Thyroid gland (tissue), 4 donors: ENCODE data around the gene RFX7.

ENCODE experiments used
- POLR2A ChIP-seq, 2 donors: fragments of 450-650 bp; IDR thresholded peaks; one replicate each; pipeline ENCODE4 v1.6.1; 2017; ENCODE audit warnings: antibody characterized with exemption in 2 of 2, mild to moderate bottlenecking in 2 of 2, moderate library complexity in 1 of 2
- TF ChIP-seq, protein P1 (sequence below), 6 experiments: fragments of 200-600 bp in 3 of 6; fragments of 450-650 bp in 3 of 6; sonication (generic) in 3 of 6; IDR thresholded peaks; one replicate each; pipeline ENCODE4 v1.5.1; 2016 to 2019; ENCODE audit warnings: antibody characterized with exemption in 6 of 6, mild to moderate bottlenecking in 2 of 6, inconsistent platforms in 1 of 6, moderate library complexity in 1 of 6

DNA sequence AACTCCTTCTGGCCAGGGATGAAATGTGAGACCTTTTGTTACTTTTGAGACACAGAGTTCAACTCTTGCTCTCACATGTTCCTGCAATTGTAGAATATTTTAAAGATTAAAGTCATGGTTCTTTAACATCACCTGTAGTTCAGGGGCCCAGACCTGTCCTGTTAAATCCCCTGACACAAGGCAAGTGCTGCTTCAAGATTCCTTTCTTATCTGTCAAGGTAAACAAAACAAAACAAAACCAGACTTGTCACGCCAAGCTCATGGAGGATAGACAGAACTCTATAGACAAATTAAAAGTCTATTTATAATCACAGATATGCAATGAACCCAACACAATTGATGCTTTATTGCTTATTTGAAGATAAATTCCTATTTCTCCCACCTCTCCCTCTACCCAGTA is 201.6 kb downstream of the RFX7 start:
- TF ChIP-seq, protein P1, sequence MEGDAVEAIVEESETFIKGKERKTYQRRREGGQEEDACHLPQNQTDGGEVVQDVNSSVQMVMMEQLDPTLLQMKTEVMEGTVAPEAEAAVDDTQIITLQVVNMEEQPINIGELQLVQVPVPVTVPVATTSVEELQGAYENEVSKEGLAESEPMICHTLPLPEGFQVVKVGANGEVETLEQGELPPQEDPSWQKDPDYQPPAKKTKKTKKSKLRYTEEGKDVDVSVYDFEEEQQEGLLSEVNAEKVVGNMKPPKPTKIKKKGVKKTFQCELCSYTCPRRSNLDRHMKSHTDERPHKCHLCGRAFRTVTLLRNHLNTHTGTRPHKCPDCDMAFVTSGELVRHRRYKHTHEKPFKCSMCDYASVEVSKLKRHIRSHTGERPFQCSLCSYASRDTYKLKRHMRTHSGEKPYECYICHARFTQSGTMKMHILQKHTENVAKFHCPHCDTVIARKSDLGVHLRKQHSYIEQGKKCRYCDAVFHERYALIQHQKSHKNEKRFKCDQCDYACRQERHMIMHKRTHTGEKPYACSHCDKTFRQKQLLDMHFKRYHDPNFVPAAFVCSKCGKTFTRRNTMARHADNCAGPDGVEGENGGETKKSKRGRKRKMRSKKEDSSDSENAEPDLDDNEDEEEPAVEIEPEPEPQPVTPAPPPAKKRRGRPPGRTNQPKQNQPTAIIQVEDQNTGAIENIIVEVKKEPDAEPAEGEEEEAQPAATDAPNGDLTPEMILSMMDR (IDR thresholded peaks at IDR 0.05), result no peak
- TF ChIP-seq POLR2A (IDR thresholded peaks at IDR 0.05), result no peak
